NOMO-1 treated with dmso at 0.1 percent for 144 hours (cell line): ENCODE data around the gene GABRQ.
"Not testable (repeated sequence)": the region's sequence is repeated elsewhere in the genome, so short reads cannot be mapped to it uniquely, and the experiment has no call there.

ENCODE experiments used
- DNase-seq: peaks from one replicate; lab custom pipeline; 2025; ENCODE audit not compliant: unreplicated experiment; lab: John Stamatoyannopoulos, UW

GABRQ gene

DNA sequence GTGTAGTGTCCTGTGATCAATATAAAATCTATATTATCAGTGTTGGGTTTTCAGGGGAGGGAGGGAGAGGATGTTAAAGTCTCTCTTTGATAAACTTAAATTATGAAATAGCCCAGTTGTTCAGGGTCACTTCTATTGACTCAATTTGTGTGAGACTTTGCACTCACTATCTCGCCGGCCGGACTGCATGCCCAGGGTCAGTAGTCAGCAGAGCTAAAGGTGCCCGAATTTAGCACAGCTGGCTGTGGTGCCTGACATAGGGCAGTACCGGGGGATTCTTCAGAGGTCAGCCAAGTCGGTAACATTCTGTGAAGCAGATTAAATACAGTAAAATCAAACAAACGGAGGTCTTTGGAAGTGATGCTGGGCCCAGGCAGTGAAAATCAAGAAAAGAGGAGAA, 19.2 kb downstream of the GABRQ start:
- no peak for DNase-seq

GRCh38 chrX:152658302-152658701, 20.6 kb downstream of the GABRQ start:
- DNase-seq: no peak

GRCh38 chrX:152663086-152663485, 25.4 kb downstream of the GABRQ start:
- no peak for DNase-seq

- DNase-seq: no peak
Measured at GRCh38 chrX:152674135-152674534, 36.4 kb downstream of the GABRQ start.

- not testable (repeated sequence) for DNase-seq
Measured at GRCh38 chrX:152674652-152675051, 37.0 kb downstream of the GABRQ start.

DNA sequence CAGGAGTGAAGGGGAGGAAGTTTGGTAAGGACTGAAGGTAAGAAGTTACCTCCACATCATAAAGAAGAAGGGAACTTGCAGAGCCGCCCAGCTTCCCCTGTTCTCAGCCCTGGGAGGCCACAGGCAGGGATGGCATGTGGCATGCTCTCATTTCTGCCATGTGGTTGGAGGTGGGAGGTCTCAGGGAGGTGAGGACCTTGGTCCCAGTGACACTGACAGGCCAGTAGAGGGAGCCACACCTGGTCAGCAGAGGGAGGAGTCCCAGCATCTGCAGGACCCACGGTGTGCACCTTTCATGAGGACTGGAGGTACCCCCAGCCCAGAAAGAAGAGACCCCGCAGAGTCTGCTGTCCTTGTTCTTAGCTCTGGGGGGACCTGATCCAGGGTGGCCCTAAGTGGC, 43.3 kb downstream of the GABRQ start:
- not testable (repeated sequence) for DNase-seq

DNA sequence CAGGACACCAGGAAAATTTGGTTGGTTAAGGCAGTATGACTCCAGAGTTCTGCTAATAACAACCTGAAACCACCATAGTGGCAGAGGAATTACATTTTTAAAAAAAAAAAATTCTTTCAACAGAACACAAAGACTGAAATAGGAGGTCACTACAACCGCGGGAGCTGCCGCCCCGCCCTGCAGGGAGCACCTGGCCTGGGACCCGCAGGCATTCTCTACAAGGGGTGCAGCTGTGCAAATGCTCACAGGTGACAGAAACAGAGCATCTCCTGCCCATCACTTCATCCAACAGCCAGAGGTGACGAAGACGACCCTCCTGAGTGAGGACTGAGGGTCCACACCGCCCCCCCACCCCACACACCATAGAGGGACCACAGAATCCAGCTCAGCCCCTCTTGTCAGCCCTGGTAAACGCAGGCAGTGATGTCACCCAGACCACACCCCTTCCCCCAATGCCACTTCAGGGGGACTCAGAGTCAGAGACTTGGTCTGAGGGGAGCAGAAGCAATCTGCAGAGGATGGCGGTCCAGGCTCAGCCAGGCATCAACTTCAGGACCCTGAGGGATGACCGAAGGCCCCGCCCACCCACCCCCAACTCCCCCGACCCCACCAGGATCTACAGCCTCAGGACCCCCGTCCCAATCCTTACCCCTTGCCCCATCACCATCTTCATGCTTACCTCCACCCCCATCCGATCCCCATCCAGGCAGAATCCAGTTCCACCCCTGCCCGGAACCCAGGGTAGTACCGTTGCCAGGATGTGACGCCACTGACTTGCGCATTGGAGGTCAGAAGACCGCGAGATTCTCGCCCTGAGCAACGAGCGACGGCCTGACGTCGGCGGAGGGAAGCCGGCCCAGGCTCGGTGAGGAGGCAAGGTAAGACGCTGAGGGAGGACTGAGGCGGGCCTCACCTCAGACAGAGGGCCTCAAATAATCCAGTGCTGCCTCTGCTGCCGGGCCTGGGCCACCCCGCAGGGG, 60.5 kb downstream of the GABRQ start, which contains the start of gene MAGEA3:
MAGEA3 (plus strand) TSS at position 843 of the 980 bp plus-strand sequence. CDS start 2,039 bp downstream, outside the sequence.
- DNase-seq: not testable (repeated sequence)

DNA sequence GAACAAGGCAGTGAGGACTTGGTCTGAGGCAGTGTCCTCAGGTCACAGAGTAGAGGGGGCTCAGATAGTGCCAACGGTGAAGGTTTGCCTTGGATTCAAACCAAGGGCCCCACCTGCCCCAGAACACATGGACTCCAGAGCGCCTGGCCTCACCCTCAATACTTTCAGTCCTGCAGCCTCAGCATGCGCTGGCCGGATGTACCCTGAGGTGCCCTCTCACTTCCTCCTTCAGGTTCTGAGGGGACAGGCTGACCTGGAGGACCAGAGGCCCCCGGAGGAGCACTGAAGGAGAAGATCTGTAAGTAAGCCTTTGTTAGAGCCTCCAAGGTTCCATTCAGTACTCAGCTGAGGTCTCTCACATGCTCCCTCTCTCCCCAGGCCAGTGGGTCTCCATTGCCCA, 62.7 kb downstream of the GABRQ start:
- DNase-seq: not testable (repeated sequence)

GRCh38 chrX:152706500-152706899, 68.8 kb downstream of the GABRQ start:
- not testable (repeated sequence) for DNase-seq
